ENCODE results near the gene A4GNT. TPM values are rescaled to one million over a fixed set of nuclear protein-coding genes. Genes with fewer than 3 reads are reported as not detected.

Gene A4GNT
- total RNA-seq, 1 experiment from 2014 or later, result not detected

GRCh38 chr3:138084196-138084595 lies 48.0 kb downstream of the A4GNT start:
- CTCF ChIA-PET, result no interaction called here
- H3K4me3 Mint-ChIP-seq (ENCODE audit: low read depth, unreplicated experiment), result no peak overlapping the region
- H3K27ac Mint-ChIP-seq (ENCODE audit: unreplicated experiment), result no peak overlapping the region
- BruUV-seq (replicated peaks), result no TSS peak
- no peaks in the 10 kb centered on the region for H3K27me3 Mint-ChIP-seq (ENCODE audit: unreplicated experiment)
- H3K9me3 Mint-ChIP-seq (ENCODE audit: low read depth, unreplicated experiment), result no peaks in the 10 kb centered on the region
- DNase-seq, result no peak
- intact Hi-C loops (cut with micrococcal nuclease; ENCODE audit: unreplicated experiment), result loop anchor here (5.0 kb wide), 1 partner anchor 33 kb away; the partner anchor contains the start of gene DZIP1L
- no peak for TF ChIP-seq CTCF (IDR thresholded peaks at IDR 0.05; ENCODE audit: unreplicated experiment)
- peaks cover 7% of the 10 kb centered on the region for H3K36me3 Mint-ChIP-seq (ENCODE audit: insufficient read depth, unreplicated experiment)
- H3K4me1 Mint-ChIP-seq (ENCODE audit: low read depth, unreplicated experiment), result peaks cover 35% of the 10 kb centered on the region

- no TSS peak for BruUV-seq (replicated peaks)
- Mint-ChIP-seq H3K9me3 (ENCODE audit: low read depth, unreplicated experiment) (no peaks in the 10 kb centered on the region), H3K27me3 (ENCODE audit: unreplicated experiment) (no peaks in the 10 kb centered on the region), H3K4me1 (ENCODE audit: low read depth, unreplicated experiment) (peaks cover 24% of the 10 kb centered on the region), H3K4me3 (ENCODE audit: low read depth, unreplicated experiment) (peak overlapping the region; percentile 12), H3K36me3 (ENCODE audit: insufficient read depth, unreplicated experiment) (peaks cover 7% of the 10 kb centered on the region), H3K27ac (ENCODE audit: unreplicated experiment) (peak overlapping the region; percentile 50)
- DNase-seq, result no peak
- intact Hi-C loops (cut with micrococcal nuclease; ENCODE audit: unreplicated experiment), result loop anchor here (5.0 kb wide), 1 partner anchor 34 kb away; the partner anchor contains the start of gene DZIP1L
- CTCF ChIA-PET, result interaction anchor here (0.9 to 1.9 kb wide), 7 partner anchors 14 to 36 kb away, joined by 3 to 20 read pairs (median 6); partner anchors contain the start of gene DZIP1L
- no peak for TF ChIP-seq CTCF (IDR thresholded peaks at IDR 0.05; ENCODE audit: unreplicated experiment)
Measured at GRCh38 chr3:138082992-138083386, 49.2 kb downstream of the A4GNT start.

GRCh38 chr3:138082085-138082991 lies 49.9 kb downstream of the A4GNT start:
- peak overlapping the region; percentile 50 for H3K27ac Mint-ChIP-seq (ENCODE audit: unreplicated experiment)
- no peaks in the 10 kb centered on the region for H3K9me3 Mint-ChIP-seq (ENCODE audit: low read depth, unreplicated experiment)
- H3K36me3 Mint-ChIP-seq (ENCODE audit: insufficient read depth, unreplicated experiment), result peaks cover 7% of the 10 kb centered on the region
- CTCF ChIA-PET, result interaction anchor here (0.7 to 1.9 kb wide), 10 partner anchors 11 to 50 kb away, joined by 3 to 20 read pairs (median 4); partner anchors contain the start of genes A4GNT and DZIP1L
- H3K27me3 Mint-ChIP-seq (ENCODE audit: unreplicated experiment), result no peaks in the 10 kb centered on the region
- TSS peak; percentile 48 for BruUV-seq (replicated peaks)
- no peak for TF ChIP-seq CTCF (IDR thresholded peaks at IDR 0.05; ENCODE audit: unreplicated experiment)
- peak; percentile 69 for DNase-seq
- intact Hi-C loops (cut with micrococcal nuclease; ENCODE audit: unreplicated experiment), result loop anchor here (5.0 kb wide), 1 partner anchor 35 kb away; the partner anchor contains the start of gene DZIP1L
- H3K4me3 Mint-ChIP-seq (ENCODE audit: low read depth, unreplicated experiment), result peak overlapping the region; percentile 12
- peaks cover 24% of the 10 kb centered on the region for H3K4me1 Mint-ChIP-seq (ENCODE audit: low read depth, unreplicated experiment)

GRCh38 chr3:138081371-138082084 lies 50.7 kb downstream of the A4GNT start:
- H3K4me3 Mint-ChIP-seq (ENCODE audit: low read depth, unreplicated experiment), result no peak overlapping the region
- peaks cover 7% of the 10 kb centered on the region for H3K36me3 Mint-ChIP-seq (ENCODE audit: insufficient read depth, unreplicated experiment)
- no peak for TF ChIP-seq CTCF (IDR thresholded peaks at IDR 0.05; ENCODE audit: unreplicated experiment)
- intact Hi-C loops (cut with micrococcal nuclease; ENCODE audit: unreplicated experiment), result loop anchor here (5.0 kb wide), 1 partner anchor 36 kb away; the partner anchor contains the start of gene DZIP1L
- H3K27me3 Mint-ChIP-seq (ENCODE audit: unreplicated experiment), result no peaks in the 10 kb centered on the region
- H3K4me1 Mint-ChIP-seq (ENCODE audit: low read depth, unreplicated experiment), result peaks cover 24% of the 10 kb centered on the region
- BruUV-seq (replicated peaks), result no TSS peak
- no peak overlapping the region for H3K27ac Mint-ChIP-seq (ENCODE audit: unreplicated experiment)
- no peak for DNase-seq
- CTCF ChIA-PET, result interaction anchor here (0.9 to 1.9 kb wide), 4 partner anchors 16 to 38 kb away, joined by 3 to 20 read pairs (median 6); no protein-coding TSS in a partner anchor
- H3K9me3 Mint-ChIP-seq (ENCODE audit: low read depth, unreplicated experiment), result no peaks in the 10 kb centered on the region
